ENCODE data around the gene SAMMSON. TPM values are rescaled to one million over a fixed set of nuclear protein-coding genes. Genes with fewer than 3 reads are reported as not detected.
A peak's percentile ranks its signal among the peaks of the same experiment; 100 is the strongest.

Gene SAMMSON
- total RNA-seq, 5 donors from 2014 or later (not counting 1 experiment from before 2014, with no cell fraction given), result not detected

DNA sequence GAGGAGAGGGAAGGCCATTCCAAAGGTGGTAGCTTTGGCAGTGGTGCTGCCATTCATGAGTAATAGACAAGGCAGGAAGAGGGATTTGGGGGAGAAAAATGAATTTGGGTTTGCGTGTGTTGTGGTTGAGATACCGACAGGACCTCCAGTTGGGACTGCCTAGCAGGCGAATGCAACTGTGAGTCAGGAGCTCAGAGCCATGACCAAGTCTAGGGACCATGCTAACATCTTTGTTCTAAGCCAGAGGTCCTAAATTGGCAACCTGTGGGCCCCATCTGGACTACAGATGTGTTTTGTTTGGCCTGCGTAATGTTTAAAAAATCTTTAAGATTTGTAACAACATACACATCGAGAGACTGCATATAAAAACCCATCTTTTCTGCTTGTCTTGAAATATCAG, 61.6 kb downstream of the SAMMSON start:
- Histone ChIP-seq H3K36me3 (ENCODE audit: control insufficient read depth in 2 of 2, extremely low read depth in 1 of 2, insufficient read depth in 1 of 2, low read length in 1 of 2) (no peaks in the 10 kb centered on the region), H3K4me3 (ENCODE audit: control insufficient read depth in 1 of 2, extremely low read depth in 1 of 2, low read length in 1 of 2) (no peak overlapping the region), H3K27ac (ENCODE audit: low read length) (no peak overlapping the region), H3K4me1 (ENCODE audit: control insufficient read depth in 1 of 2, extremely low read depth in 1 of 2, insufficient read depth in 2 of 2, low read length in 2 of 2) (no peaks in the 10 kb centered on the region), H3K27me3 (replicated peaks in 1 of 2; ENCODE audit: control insufficient read depth in 2 of 2, extremely low read depth in 1 of 2, insufficient read depth in 2 of 2, low read length in 1 of 2) (peaks cover 0 to 3% of the 10 kb centered on the region in 2 experiments), H3K9me3 (no peaks in the 10 kb centered on the region)
- ChIA-PET POLR2A (interaction anchor here in 1 of 2 donors (0.6 kb wide), 1 partner anchor 1254 kb away, joined by 3 read pairs; no protein-coding TSS in a partner anchor), CTCF (no interaction called here)
- DNase-seq, result no peak
- WGBS (ENCODE audit: insufficient coverage), result 84% methylated on average over 4 of the region's 5 CpGs
- H3K4me3 Mint-ChIP-seq, result no peak overlapping the region
- H3K36me3 Mint-ChIP-seq, result no peaks in the 10 kb centered on the region
- H3K27ac Mint-ChIP-seq, result no peak overlapping the region
- H3K4me1 Mint-ChIP-seq, result no peaks in the 10 kb centered on the region
- no peak for ATAC-seq (replicated peaks in 1 of 4)
- H3K27me3 Mint-ChIP-seq, result peaks cover 0 to 1% of the 10 kb centered on the region in 2 donors
- H3K9me3 Mint-ChIP-seq, result no peaks in the 10 kb centered on the region

DNA sequence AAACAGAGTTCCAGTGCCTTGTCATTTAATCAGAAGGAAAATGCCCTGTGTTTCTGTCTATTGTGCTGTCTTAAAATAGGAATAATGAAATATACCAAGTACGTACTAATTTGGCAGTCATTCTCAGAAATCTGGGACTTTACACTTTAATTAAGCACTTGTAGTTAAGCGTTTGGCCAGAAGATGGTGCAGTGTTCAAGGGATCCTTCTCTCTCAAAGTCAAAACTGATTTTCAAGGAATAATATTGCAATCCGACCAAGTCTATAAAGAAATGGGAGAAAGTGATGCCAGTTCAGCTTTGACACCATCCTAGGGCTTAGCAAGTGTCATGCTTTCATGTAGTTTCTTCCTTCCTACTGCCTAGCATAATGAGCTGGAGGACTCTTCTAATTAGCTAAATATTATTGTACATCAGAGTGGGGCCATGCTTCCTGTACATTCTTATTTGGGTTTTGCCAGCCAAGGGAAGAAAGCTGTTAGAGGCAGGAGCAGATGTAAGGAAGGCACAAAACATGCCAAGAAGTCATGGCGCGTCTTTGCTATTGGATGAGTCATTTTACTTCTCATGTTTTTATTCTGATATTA, 64.8 kb downstream of the SAMMSON start:
- Mint-ChIP-seq H3K27ac (no peak overlapping the region), H3K9me3 (no peaks in the 10 kb centered on the region), H3K27me3 (peaks cover 0 to 2% of the 10 kb centered on the region in 2 donors), H3K4me1 (no peaks in the 10 kb centered on the region), H3K4me3 (no peak overlapping the region), H3K36me3 (no peaks in the 10 kb centered on the region)
- H3K27me3 ChIP-seq (replicated peaks in 1 of 2; ENCODE audit: control insufficient read depth in 2 of 2, extremely low read depth in 1 of 2, insufficient read depth in 2 of 2, low read length in 1 of 2), result peaks cover 0 to 3% of the 10 kb centered on the region in 2 experiments
- ATAC-seq (replicated peaks in 1 of 4) (no peak), DNase-seq (peak in 1 of 35 experiments; percentile 32)
- no peak overlapping the region for H3K27ac ChIP-seq (ENCODE audit: low read length)
- ChIA-PET POLR2A (interaction anchor here in 1 of 2 donors (0.6 kb wide), 1 partner anchor 10 kb away, joined by 4 read pairs; no protein-coding TSS in a partner anchor), CTCF (interaction anchor here (0.5 to 2.7 kb wide), 3 partner anchors 10 to 1526 kb away, joined by 3 to 6 read pairs (median 3); no protein-coding TSS in a partner anchor)
- no CpG with 5 or more reads among the region's 5 CpGs for WGBS (ENCODE audit: insufficient coverage)
- H3K4me3 ChIP-seq (ENCODE audit: control insufficient read depth in 1 of 2, extremely low read depth in 1 of 2, low read length in 1 of 2), result no peak overlapping the region
- no peaks in the 10 kb centered on the region for H3K36me3 ChIP-seq (ENCODE audit: control insufficient read depth in 2 of 2, extremely low read depth in 1 of 2, insufficient read depth in 1 of 2, low read length in 1 of 2)
- no peaks in the 10 kb centered on the region for H3K4me1 ChIP-seq (ENCODE audit: control insufficient read depth in 1 of 2, extremely low read depth in 1 of 2, insufficient read depth in 2 of 2, low read length in 2 of 2)
- H3K9me3 ChIP-seq, result no peaks in the 10 kb centered on the region

DNA sequence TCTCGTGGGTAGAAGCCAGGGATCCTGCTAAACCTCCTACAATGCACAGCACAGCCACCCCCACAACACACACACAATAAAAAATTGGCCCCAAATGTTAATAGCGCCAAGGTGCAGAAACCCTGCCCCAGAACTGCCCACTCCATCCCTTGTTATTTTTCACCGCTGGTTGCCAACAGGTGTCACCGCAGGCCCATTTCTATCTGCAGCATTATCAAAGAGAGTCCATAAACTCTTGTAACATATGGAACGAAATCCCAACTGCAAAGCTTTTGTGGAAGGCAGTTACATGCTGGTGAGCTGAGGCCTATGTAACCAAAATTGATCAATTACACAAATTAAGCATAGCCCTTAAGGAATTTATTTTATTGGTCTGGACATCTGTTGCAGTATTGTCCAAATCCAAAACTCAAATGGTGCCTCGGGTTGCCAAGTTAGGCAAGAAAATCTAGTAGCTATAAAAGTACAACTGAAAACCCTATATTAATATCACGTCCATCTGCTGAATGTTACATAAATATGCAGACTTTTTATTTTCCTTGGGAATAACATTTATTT, 66.2 kb downstream of the SAMMSON start:
- Histone ChIP-seq H3K4me3 (ENCODE audit: control insufficient read depth in 1 of 2, extremely low read depth in 1 of 2, low read length in 1 of 2) (no peak overlapping the region), H3K9me3 (no peaks in the 10 kb centered on the region), H3K27ac (ENCODE audit: low read length) (no peak overlapping the region), H3K27me3 (replicated peaks in 1 of 2; ENCODE audit: control insufficient read depth in 2 of 2, extremely low read depth in 1 of 2, insufficient read depth in 2 of 2, low read length in 1 of 2) (no peaks in the 10 kb centered on the region), H3K36me3 (ENCODE audit: control insufficient read depth in 2 of 2, extremely low read depth in 1 of 2, insufficient read depth in 1 of 2, low read length in 1 of 2) (no peaks in the 10 kb centered on the region), H3K4me1 (ENCODE audit: control insufficient read depth in 1 of 2, extremely low read depth in 1 of 2, insufficient read depth in 2 of 2, low read length in 2 of 2) (no peaks in the 10 kb centered on the region)
- DNase-seq (no peak), ATAC-seq (replicated peaks in 1 of 4) (no peak)
- Mint-ChIP-seq H3K36me3 (no peaks in the 10 kb centered on the region), H3K4me3 (no peak overlapping the region), H3K27me3 (peaks cover 0 to 6% of the 10 kb centered on the region in 2 donors), H3K4me1 (no peaks in the 10 kb centered on the region), H3K9me3 (no peaks in the 10 kb centered on the region), H3K27ac (no peak overlapping the region)
- WGBS (ENCODE audit: insufficient coverage), result 81% methylated on average over 2 of the region's 7 CpGs
- ChIA-PET CTCF (no interaction called here), POLR2A (no interaction called here)

DNA sequence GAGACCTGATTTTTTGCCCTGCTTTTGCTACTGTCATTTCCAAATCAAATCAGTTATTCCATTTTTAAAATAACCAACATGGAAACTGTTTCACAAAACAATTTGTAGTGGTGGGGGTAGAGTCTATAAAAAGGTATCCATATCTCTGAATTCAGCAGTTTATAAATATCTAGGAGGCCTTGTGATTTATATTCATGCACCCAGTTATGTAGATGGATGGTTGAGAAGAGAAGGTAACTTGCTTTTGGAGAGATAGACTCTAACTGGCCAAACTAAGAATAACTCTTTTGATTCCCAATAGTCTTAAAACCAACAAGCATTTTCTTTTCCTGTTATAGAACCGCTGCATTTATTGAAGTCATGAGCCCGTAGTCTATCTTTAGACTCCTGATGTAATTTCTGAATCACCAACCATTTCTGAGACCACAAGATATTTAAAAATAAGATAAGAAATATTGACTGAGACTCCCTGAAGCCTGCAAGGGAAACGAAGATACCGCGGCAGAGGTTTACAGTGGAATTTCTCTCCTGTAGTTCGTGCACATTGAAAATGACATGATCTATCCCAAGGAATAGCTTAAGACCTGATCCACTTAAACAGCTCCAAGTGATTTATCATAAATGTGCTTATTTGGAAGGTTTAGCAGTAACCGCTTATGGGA, 68.5 kb downstream of the SAMMSON start:
- no peak overlapping the region for H3K4me3 ChIP-seq (ENCODE audit: control insufficient read depth in 1 of 2, extremely low read depth in 1 of 2, low read length in 1 of 2)
- peaks cover 8 to 13% of the 10 kb centered on the region in 2 donors for H3K27me3 Mint-ChIP-seq
- no peak for DNase-seq
- no peaks in the 10 kb centered on the region for H3K36me3 ChIP-seq (ENCODE audit: control insufficient read depth in 2 of 2, extremely low read depth in 1 of 2, insufficient read depth in 1 of 2, low read length in 1 of 2)
- WGBS (ENCODE audit: insufficient coverage), result no CpG with 5 or more reads among the region's 7 CpGs
- ChIA-PET CTCF (no interaction called here), POLR2A (no interaction called here)
- H3K4me1 Mint-ChIP-seq, result no peaks in the 10 kb centered on the region
- peaks cover 0 to 5% of the 10 kb centered on the region in 2 experiments for H3K27me3 ChIP-seq (replicated peaks in 1 of 2; ENCODE audit: control insufficient read depth in 2 of 2, extremely low read depth in 1 of 2, insufficient read depth in 2 of 2, low read length in 1 of 2)
- H3K9me3 ChIP-seq, result no peaks in the 10 kb centered on the region
- no peak overlapping the region for H3K4me3 Mint-ChIP-seq
- H3K36me3 Mint-ChIP-seq, result no peaks in the 10 kb centered on the region
- H3K27ac ChIP-seq (ENCODE audit: low read length), result no peak overlapping the region
- no peak for ATAC-seq (replicated peaks in 1 of 4)
- no peaks in the 10 kb centered on the region for H3K9me3 Mint-ChIP-seq
- H3K27ac Mint-ChIP-seq, result no peak overlapping the region
- no peaks in the 10 kb centered on the region for H3K4me1 ChIP-seq (ENCODE audit: control insufficient read depth in 1 of 2, extremely low read depth in 1 of 2, insufficient read depth in 2 of 2, low read length in 2 of 2)

DNA sequence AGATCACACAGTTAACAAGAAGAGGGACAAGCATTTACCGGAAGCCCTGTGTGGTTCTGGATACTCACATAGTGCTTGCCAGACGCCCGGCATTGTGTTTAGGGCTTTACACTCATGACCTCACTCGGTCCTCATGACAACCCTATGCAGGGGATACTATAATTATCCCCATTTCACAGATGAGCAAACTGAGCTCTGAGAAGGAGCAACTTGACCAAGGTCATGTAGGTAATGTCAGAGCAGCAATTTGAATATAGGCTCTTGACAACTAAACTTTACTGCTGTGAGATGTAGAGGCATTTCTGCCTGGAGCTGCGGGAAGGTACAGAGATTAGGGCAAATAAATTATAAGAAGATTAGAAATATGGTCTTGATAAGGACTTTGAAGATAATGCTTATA, 70.0 kb downstream of the SAMMSON start:
- Mint-ChIP-seq H3K9me3 (no peaks in the 10 kb centered on the region), H3K36me3 (no peaks in the 10 kb centered on the region), H3K27me3 (peaks cover 11 to 21% of the 10 kb centered on the region in 2 donors), H3K27ac (no peak overlapping the region), H3K4me3 (no peak overlapping the region), H3K4me1 (no peaks in the 10 kb centered on the region)
- ATAC-seq (replicated peaks in 1 of 4) (no peak), DNase-seq (no peak)
- no peak overlapping the region for H3K4me3 ChIP-seq (ENCODE audit: control insufficient read depth in 1 of 2, extremely low read depth in 1 of 2, low read length in 1 of 2)
- no peak overlapping the region for H3K27ac ChIP-seq (ENCODE audit: low read length)
- ChIA-PET POLR2A (no interaction called here), CTCF (no interaction called here)
- H3K27me3 ChIP-seq (replicated peaks in 1 of 2; ENCODE audit: control insufficient read depth in 2 of 2, extremely low read depth in 1 of 2, insufficient read depth in 2 of 2, low read length in 1 of 2), result peaks cover 0 to 5% of the 10 kb centered on the region in 2 experiments
- no peaks in the 10 kb centered on the region for H3K4me1 ChIP-seq (ENCODE audit: control insufficient read depth in 1 of 2, extremely low read depth in 1 of 2, insufficient read depth in 2 of 2, low read length in 2 of 2)
- WGBS (ENCODE audit: insufficient coverage), result 89% methylated on average over 3 of the region's 5 CpGs
- H3K9me3 ChIP-seq, result no peaks in the 10 kb centered on the region
- no peaks in the 10 kb centered on the region for H3K36me3 ChIP-seq (ENCODE audit: control insufficient read depth in 2 of 2, extremely low read depth in 1 of 2, insufficient read depth in 1 of 2, low read length in 1 of 2)

DNA sequence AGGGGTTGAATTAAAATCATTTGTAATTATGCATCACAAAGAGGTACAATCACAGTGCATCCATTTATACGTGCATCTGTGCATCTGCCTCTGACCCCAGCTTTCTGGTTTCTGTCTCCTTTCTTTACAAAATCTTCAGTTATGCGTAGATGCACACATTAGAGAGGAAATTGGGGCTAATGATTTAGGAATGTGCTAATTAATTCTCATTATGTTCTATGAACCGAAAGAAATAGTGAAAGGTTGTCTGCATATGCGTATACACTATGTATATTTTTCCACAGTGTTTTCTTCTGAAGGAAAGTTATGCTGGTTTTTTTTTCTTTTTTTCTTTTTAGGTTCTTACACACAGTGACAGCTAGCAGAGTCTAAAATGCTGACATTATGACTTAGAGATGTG, 71.6 kb downstream of the SAMMSON start:
- Mint-ChIP-seq H3K4me1 (no peaks in the 10 kb centered on the region), H3K27ac (no peak overlapping the region), H3K9me3 (no peaks in the 10 kb centered on the region), H3K27me3 (peaks cover 18 to 30% of the 10 kb centered on the region in 2 donors), H3K4me3 (no peak overlapping the region), H3K36me3 (no peaks in the 10 kb centered on the region)
- no peaks in the 10 kb centered on the region for H3K9me3 ChIP-seq
- ATAC-seq (replicated peaks in 1 of 4) (no peak), DNase-seq (no peak)
- ChIA-PET POLR2A (no interaction called here), CTCF (no interaction called here)
- no peaks in the 10 kb centered on the region for H3K4me1 ChIP-seq (ENCODE audit: control insufficient read depth in 1 of 2, extremely low read depth in 1 of 2, insufficient read depth in 2 of 2, low read length in 2 of 2)
- no peak overlapping the region for H3K27ac ChIP-seq (ENCODE audit: low read length)
- no peak overlapping the region for H3K4me3 ChIP-seq (ENCODE audit: control insufficient read depth in 1 of 2, extremely low read depth in 1 of 2, low read length in 1 of 2)
- WGBS (ENCODE audit: insufficient coverage), result no CpG with 5 or more reads among the region's 4 CpGs
- no peaks in the 10 kb centered on the region for H3K36me3 ChIP-seq (ENCODE audit: control insufficient read depth in 2 of 2, extremely low read depth in 1 of 2, insufficient read depth in 1 of 2, low read length in 1 of 2)
- H3K27me3 ChIP-seq (replicated peaks in 1 of 2; ENCODE audit: control insufficient read depth in 2 of 2, extremely low read depth in 1 of 2, insufficient read depth in 2 of 2, low read length in 1 of 2), result peaks cover 0 to 9% of the 10 kb centered on the region in 2 experiments
